Loucy (cell line): ENCODE results near the gene MYO1F.

Experiments
- EZH2phosphoT487 ChIP-seq: fragments of 200-600 bp; IDR thresholded peaks from 2 replicates; pipeline ENCODE4 v1.6.1; 2018; ENCODE audit warnings: antibody characterized with exemption, mild to moderate bottlenecking, moderate library complexity, borderline replicate concordance
- TF ChIP-seq, protein P1 (sequence below): fragments of 200-600 bp; sonication (generic); conservative IDR thresholded peaks from 2 replicates; pipeline ENCODE4 v1.5.1; 2014; ENCODE audit warnings: mild to moderate bottlenecking, antibody characterized with exemption, low read length

DNA sequence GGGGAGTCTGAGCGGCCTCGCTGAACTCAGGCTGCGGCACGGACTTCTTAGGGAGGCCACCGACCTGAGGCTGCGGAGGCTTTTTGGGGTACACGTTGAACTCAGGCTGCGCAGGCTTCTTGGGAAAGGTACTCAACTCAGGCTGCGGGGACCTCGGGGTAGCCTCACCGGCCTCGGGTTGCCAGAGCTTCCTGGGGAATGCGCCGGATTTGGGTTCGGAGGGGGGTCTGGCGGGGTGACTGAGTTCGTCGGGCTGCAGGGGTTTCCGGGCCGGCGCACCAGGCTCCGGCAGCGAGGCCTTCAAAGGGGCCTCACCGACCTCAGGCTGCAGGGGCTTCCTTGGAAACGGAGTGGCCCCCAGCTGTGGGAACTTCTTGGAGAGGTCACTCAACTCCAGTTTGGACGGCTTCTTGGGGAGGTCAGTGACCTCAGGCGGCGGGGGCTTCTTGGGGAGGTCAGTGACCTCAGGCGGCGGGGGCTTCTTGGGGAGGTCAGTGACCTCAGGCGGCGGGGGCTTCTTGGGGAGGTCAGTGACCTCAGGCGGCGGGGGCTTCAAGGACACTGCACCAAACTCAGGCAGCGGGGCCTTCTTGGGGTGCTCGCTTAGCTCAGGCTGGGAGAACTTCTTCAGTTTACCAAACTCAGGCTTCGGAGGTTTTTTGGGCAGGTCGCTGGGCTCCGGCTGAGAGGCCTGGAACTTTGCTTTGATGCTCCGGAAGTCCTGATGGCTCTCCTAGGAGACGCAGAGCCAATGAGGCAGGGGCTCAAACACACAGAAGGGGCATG lies 78.0 kb downstream of the MYO1F start:
- TF ChIP-seq, protein P1, sequence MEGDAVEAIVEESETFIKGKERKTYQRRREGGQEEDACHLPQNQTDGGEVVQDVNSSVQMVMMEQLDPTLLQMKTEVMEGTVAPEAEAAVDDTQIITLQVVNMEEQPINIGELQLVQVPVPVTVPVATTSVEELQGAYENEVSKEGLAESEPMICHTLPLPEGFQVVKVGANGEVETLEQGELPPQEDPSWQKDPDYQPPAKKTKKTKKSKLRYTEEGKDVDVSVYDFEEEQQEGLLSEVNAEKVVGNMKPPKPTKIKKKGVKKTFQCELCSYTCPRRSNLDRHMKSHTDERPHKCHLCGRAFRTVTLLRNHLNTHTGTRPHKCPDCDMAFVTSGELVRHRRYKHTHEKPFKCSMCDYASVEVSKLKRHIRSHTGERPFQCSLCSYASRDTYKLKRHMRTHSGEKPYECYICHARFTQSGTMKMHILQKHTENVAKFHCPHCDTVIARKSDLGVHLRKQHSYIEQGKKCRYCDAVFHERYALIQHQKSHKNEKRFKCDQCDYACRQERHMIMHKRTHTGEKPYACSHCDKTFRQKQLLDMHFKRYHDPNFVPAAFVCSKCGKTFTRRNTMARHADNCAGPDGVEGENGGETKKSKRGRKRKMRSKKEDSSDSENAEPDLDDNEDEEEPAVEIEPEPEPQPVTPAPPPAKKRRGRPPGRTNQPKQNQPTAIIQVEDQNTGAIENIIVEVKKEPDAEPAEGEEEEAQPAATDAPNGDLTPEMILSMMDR, result no peak
- no peak for TF ChIP-seq EZH2phosphoT487
